Lower lobe of right lung (tissue), 2 donors: Measurements from ENCODE around the gene LMNB1. TPM values are rescaled to one million over a fixed set of nuclear protein-coding genes. Genes with fewer than 3 reads are reported as not detected.
"Not testable (repeated sequence)": the region's sequence is repeated elsewhere in the genome, so short reads cannot be mapped to it uniquely, and the experiment has no call there.

Experiments used
- ATAC-seq, 2 donors: fragments of 200-7000 bp; cut with Tn5 transposase; one replicate each; pipeline ENCODE4 v1.9.1; 2020 to 2022; ENCODE audit warnings: mild to moderate bottlenecking in 2 of 2, moderate library complexity in 2 of 2
- DNase-seq: peaks from one replicate; pipeline ENCODE4 v3.0.0-alpha.2; 2020
- H3K27ac ChIP-seq: fragments of 200-600 bp; one replicate; pipeline ENCODE4 v1.8.0; 2022
- H3K27me3 ChIP-seq: fragments of 200-600 bp; one replicate; pipeline ENCODE4 v1.8.0; 2022; ENCODE audit warnings: low read depth
- H3K36me3 ChIP-seq: fragments of 200-600 bp; one replicate; pipeline ENCODE4 v1.8.0; 2022; ENCODE audit warnings: mild to moderate bottlenecking
- H3K4me1 ChIP-seq: fragments of 200-600 bp; one replicate; pipeline ENCODE4 v1.8.0; 2022
- H3K4me3 ChIP-seq: fragments of 200-600 bp; one replicate; pipeline ENCODE4 v1.8.0; 2022; ENCODE audit warnings: mild to moderate bottlenecking
- H3K9me3 ChIP-seq: fragments of 200-600 bp; one replicate; pipeline ENCODE4 v1.8.0; 2022
- CTCF ChIP-seq: fragments of 200-600 bp; IDR thresholded peaks from one replicate; pipeline ENCODE4 v1.8.0; 2022; ENCODE audit warnings: antibody characterized with exemption, mild to moderate bottlenecking
- intact Hi-C: fragments of 100-400 bp; cut with DNase I; formaldehyde crosslinking; loops from one replicate; pipeline ENCODE4 v1.11.0; 2022
- total RNA-seq: library from RNA; stranded (reverse); fragmentation: NEBNext Ultra II Directional; extraction: Animal tissue kit (Norgen Biotek cat#: 25700); gene quantifications from one replicate; pipeline ENCODE4 v1.2.1, GENCODE V29; 2021
- donor health status: DM: no; HTN: yes; CAD: no; lungs with severe emphysema.

The LMNB1 gene
- total RNA-seq, 1 donor from 2014 or later: 13.5 TPM

GRCh38 chr5:126812199-126812570 is 35.2 kb downstream of the LMNB1 start:
- intact Hi-C loops: no loop called here
- H3K27ac ChIP-seq: peak overlapping the region; percentile 61
- no peaks in the 10 kb centered on the region for H3K27me3 ChIP-seq
- H3K4me1 ChIP-seq: peaks cover 15% of the 10 kb centered on the region
- peak overlapping the region; percentile 6 for H3K4me3 ChIP-seq
- no peak for DNase-seq
- ATAC-seq: no peak
- H3K36me3 ChIP-seq: peaks cover 6% of the 10 kb centered on the region
- no peaks in the 10 kb centered on the region for H3K9me3 ChIP-seq
- no peak for TF ChIP-seq CTCF

DNA sequence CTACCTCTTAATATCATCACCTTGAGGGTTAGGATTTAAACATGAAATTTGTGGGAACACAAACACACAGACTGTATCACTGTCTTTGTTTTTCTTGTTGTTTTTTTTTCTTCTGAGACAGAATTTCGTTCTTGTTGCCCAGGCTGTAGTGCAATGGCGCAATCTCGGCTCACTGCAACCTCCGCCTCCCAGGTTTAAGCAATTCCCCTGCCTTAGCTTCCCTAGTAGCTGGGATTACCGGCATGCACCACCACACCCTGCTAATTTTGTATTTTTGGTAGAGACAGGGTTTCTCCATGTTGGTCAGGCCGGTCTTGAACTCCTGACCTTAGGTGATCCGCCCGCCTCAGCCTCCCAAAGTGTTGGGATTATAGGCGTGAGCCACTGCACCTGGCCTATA is 36.9 kb downstream of the LMNB1 start:
- ATAC-seq, H3K36me3 ChIP-seq, H3K4me3 ChIP-seq, DNase-seq, intact Hi-C loops, H3K27me3 ChIP-seq, H3K9me3 ChIP-seq, H3K27ac ChIP-seq: not testable (repeated sequence)
- peaks cover 15% of the 10 kb centered on the region for H3K4me1 ChIP-seq

GRCh38 chr5:126814721-126815404 is 37.9 kb downstream of the LMNB1 start:
- DNase-seq (no peak), ATAC-seq (no peak)
- intact Hi-C loops: no loop called here
- peaks cover 9% of the 10 kb centered on the region for H3K36me3 ChIP-seq
- H3K4me3 ChIP-seq: no peak overlapping the region
- no peak overlapping the region for H3K27ac ChIP-seq
- H3K4me1 ChIP-seq: peaks cover 15% of the 10 kb centered on the region
- no peaks in the 10 kb centered on the region for H3K27me3 ChIP-seq
- no peaks in the 10 kb centered on the region for H3K9me3 ChIP-seq
- TF ChIP-seq CTCF: no peak

DNA sequence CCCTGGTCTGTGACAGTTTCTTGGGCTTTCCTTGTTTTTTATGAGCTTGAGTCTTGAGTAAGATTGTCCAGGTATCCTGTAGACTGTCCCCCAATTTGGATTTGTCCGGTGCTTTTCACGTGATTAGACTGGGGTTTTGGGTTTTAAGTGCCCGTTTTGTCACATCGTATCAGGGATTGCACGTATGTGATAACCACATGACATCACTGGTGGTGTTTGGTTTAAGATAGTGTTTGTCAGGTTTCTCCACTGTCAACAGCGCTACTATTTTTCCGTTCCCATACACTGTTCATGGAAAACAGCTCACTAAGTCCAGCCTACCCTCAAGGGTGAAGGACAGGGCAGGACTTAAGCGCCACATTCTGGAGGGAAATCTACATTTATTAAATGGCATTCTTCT is 39.7 kb downstream of the LMNB1 start:
- no peak for TF ChIP-seq CTCF
- intact Hi-C loops: no loop called here
- peaks cover 9% of the 10 kb centered on the region for H3K36me3 ChIP-seq
- ATAC-seq: no peak
- no peaks in the 10 kb centered on the region for H3K27me3 ChIP-seq
- H3K4me3 ChIP-seq: no peak overlapping the region
- H3K4me1 ChIP-seq: peaks cover 13% of the 10 kb centered on the region
- DNase-seq: no peak
- H3K9me3 ChIP-seq: no peaks in the 10 kb centered on the region
- no peak overlapping the region for H3K27ac ChIP-seq

DNA sequence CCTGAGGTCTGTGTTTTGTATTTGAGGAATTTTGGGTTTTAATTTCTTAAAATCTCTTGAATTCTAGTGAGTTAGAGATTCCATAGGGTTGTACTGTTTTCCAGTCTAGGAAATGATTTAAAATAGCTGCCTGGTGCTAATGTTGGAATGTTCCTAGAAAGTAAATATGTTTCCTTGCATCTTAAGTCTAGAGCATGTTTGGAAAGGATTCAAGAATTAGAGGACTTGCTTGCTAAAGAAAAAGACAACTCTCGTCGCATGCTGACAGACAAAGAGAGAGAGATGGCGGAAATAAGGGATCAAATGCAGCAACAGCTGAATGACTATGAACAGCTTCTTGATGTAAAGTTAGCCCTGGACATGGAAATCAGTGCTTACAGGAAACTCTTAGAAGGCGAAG is 41.8 kb downstream of the LMNB1 start:
- H3K27ac ChIP-seq: no peak overlapping the region
- intact Hi-C loops: no loop called here
- no peaks in the 10 kb centered on the region for H3K27me3 ChIP-seq
- peaks cover 9% of the 10 kb centered on the region for H3K36me3 ChIP-seq
- ATAC-seq (no peak), DNase-seq (no peak)
- H3K4me3 ChIP-seq: no peak overlapping the region
- TF ChIP-seq CTCF: no peak
- no peaks in the 10 kb centered on the region for H3K9me3 ChIP-seq
- H3K4me1 ChIP-seq: no peaks in the 10 kb centered on the region

GRCh38 chr5:126819253-126819652 is 42.3 kb downstream of the LMNB1 start:
- H3K9me3 ChIP-seq: no peaks in the 10 kb centered on the region
- no peak overlapping the region for H3K27ac ChIP-seq
- no peaks in the 10 kb centered on the region for H3K4me1 ChIP-seq
- peaks cover 9% of the 10 kb centered on the region for H3K36me3 ChIP-seq
- no peak overlapping the region for H3K4me3 ChIP-seq
- intact Hi-C loops: no loop called here
- no peak for TF ChIP-seq CTCF
- H3K27me3 ChIP-seq: no peaks in the 10 kb centered on the region
- DNase-seq (no peak), ATAC-seq (no peak)
